GM19438 (cell line): ENCODE results near the gene CAMSAP1.

Experiments used
- ATAC-seq: cut with Tn5 transposase; IDR thresholded peaks from one replicate; pipeline ENCODE4 v1.9.1; 2021; ENCODE audit warnings: low read depth; ENCODE audit not compliant: unreplicated experiment

CAMSAP1 gene

GRCh38 chr9:135939351-135940265 lies 32.3 kb upstream of the CAMSAP1 start:
- ATAC-seq, result no peak

GRCh38 chr9:135937521-135938489 lies 30.5 kb upstream of the CAMSAP1 start:
- no peak for ATAC-seq

GRCh38 chr9:135933114-135933513 lies 25.8 kb upstream of the CAMSAP1 start:
- no peak for ATAC-seq

- no peak for ATAC-seq
Measured at GRCh38 chr9:135932656-135933055, 25.3 kb upstream of the CAMSAP1 start.

- ATAC-seq, result no peak
Measured at GRCh38 chr9:135931349-135931820, 24.0 kb upstream of the CAMSAP1 start.

GRCh38 chr9:135930446-135931345 lies 23.4 kb upstream of the CAMSAP1 start:
- ATAC-seq, result no peak

- no peak for ATAC-seq
Measured at GRCh38 chr9:135929656-135930445, 22.5 kb upstream of the CAMSAP1 start.

GRCh38 chr9:135928731-135929655 lies 21.6 kb upstream of the CAMSAP1 start:
- ATAC-seq, result no peak

- no peak for ATAC-seq
Measured at GRCh38 chr9:135928074-135928730, 20.9 kb upstream of the CAMSAP1 start.

GRCh38 chr9:135927195-135928013 lies 20.1 kb upstream of the CAMSAP1 start:
- ATAC-seq, result no peak

GRCh38 chr9:135926402-135927194 lies 19.3 kb upstream of the CAMSAP1 start:
- ATAC-seq, result no peak

- ATAC-seq, result no peak
Measured at GRCh38 chr9:135925496-135926133, 18.3 kb upstream of the CAMSAP1 start.

GRCh38 chr9:135924628-135925338 lies 17.4 kb upstream of the CAMSAP1 start:
- no peak for ATAC-seq

GRCh38 chr9:135923508-135923907 lies 16.2 kb upstream of the CAMSAP1 start:
- ATAC-seq, result no peak

- no peak for ATAC-seq
Measured at GRCh38 chr9:135921749-135922310, 14.5 kb upstream of the CAMSAP1 start.
